GM06990 (cell line): ENCODE measurements around the gene C2CD4A.

Experiments used
- DNase-seq: peaks from one replicate; pipeline ENCODE4 v3.0.0-alpha.2; 2011; ENCODE audit not compliant: insufficient read length; ENCODE audit errors: extremely low read depth
- H3K27me3 ChIP-seq: replicated peaks from 2 replicates; pipeline ENCODE4 v1.6.0; 2011; ENCODE audit warnings: low read length; ENCODE audit not compliant: control insufficient read depth, insufficient read depth
- H3K36me3 ChIP-seq: 2 replicates; pipeline ENCODE4 v1.5.1; 2011; ENCODE audit warnings: low read length; ENCODE audit not compliant: control insufficient read depth, insufficient read depth
- H3K4me3 ChIP-seq: replicated peaks from 2 replicates; pipeline ENCODE4 v1.5.1; 2011; ENCODE audit warnings: low read depth, mild to moderate bottlenecking, control low read depth, low read length
- CTCF ChIP-seq: IDR thresholded peaks from 2 replicates; pipeline ENCODE4 v1.5.1; 2011; ENCODE audit warnings: low read length, control low read depth, mild to moderate bottlenecking, inconsistent platforms; ENCODE audit not compliant: insufficient read depth, poor library complexity, severe bottlenecking

C2CD4A gene

GRCh38 chr15:62058327-62059028, 8.3 kb upstream of the C2CD4A start:
- Histone ChIP-seq H3K36me3 (no peaks in the 10 kb centered on the region; the same call in 1 of the 2 replicates), H3K27me3 (no peaks in the 10 kb centered on the region), H3K4me3 (no peak overlapping the region)
- no peak for DNase-seq
- TF ChIP-seq CTCF, result no peak

DNA sequence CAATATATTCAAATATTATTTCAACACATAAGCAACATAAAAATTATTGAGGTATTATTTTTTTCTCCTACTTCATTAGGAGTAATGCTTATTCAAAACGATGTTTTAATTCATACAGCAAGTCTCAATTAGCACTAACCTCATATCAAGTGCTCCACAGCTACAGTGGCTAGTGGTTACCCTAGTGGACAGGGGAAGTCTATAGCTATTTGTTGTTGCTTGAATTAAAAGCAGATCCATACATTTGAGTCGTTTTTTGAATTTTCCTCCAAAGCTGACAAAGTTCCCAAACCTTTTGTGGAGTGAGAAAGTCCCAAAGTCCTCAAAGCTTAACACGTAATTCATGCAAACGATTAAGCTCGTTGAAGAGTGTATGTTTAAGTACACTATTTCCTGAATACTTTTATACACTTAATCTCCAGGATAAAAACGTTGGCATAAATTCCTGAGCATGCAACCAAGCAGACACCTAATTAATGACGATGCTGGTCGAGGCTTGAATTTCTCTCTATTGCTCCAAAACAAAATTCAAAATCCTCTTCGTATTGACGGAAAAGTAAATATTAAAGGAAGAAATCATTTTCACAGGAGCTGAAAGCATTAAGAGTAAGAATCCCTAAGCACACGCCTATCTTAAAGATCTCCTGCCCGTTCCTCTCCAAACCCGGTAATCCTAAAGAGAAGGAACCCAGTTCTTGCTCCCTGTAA, 7.5 kb upstream of the C2CD4A start:
- Histone ChIP-seq H3K36me3 (no peaks in the 10 kb centered on the region; the same call in 1 of the 2 replicates), H3K27me3 (no peaks in the 10 kb centered on the region), H3K4me3 (peak overlapping the region; percentile 86)
- DNase-seq, result no peak
- TF ChIP-seq CTCF, result no peak

DNA sequence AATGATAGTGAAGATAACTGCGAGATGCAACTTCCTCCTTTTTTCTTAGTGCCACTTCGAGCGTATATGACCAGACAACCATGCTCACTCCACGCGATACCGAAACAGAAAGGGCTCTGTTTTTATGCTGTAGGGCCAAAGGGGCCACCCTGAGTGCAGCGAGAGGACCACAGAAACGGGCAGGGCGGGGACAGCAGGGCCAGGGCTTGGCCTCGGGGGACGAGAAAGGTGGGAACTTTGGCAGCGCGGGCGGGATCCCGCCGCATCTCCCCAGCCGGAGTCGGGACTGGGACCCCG, 7.0 kb upstream of the C2CD4A start:
- Histone ChIP-seq H3K27me3 (no peaks in the 10 kb centered on the region), H3K4me3 (peak overlapping the region; percentile 86), H3K36me3 (no peaks in the 10 kb centered on the region; the same call in 1 of the 2 replicates)
- TF ChIP-seq CTCF, result no peak
- peak; percentile 83 for DNase-seq

GRCh38 chr15:62060113-62060895, 6.5 kb upstream of the C2CD4A start, which contains the start of gene VPS13C:
Gene VPS13C, minus strand, starts transcription at chr15:62060447. Its CDS starts 73 bp downstream, at chr15:62060374.
- Histone ChIP-seq H3K36me3 (no peaks in the 10 kb centered on the region; the same call in 1 of the 2 replicates), H3K4me3 (peak within 1 kb of the TSS; percentile 86), H3K27me3 (no peaks in the 10 kb centered on the region)
- DNase-seq, result peak; percentile 98
- peak; percentile 86 for TF ChIP-seq CTCF

GRCh38 chr15:62060896-62061280, 5.9 kb upstream of the C2CD4A start:
- Histone ChIP-seq H3K4me3 (peak overlapping the region; percentile 86), H3K36me3 (no peaks in the 10 kb centered on the region; the same call in 1 of the 2 replicates), H3K27me3 (no peaks in the 10 kb centered on the region)
- no peak for DNase-seq
- no peak for TF ChIP-seq CTCF
